HG03045 (cell line): ENCODE measurements around the gene ARMH1.

Source experiments
- ATAC-seq: cut with Tn5 transposase; IDR thresholded peaks from one replicate; pipeline ENCODE4 v1.9.1; 2021; ENCODE audit warnings: mild to moderate bottlenecking, moderate library complexity; ENCODE audit not compliant: unreplicated experiment

Gene ARMH1

DNA sequence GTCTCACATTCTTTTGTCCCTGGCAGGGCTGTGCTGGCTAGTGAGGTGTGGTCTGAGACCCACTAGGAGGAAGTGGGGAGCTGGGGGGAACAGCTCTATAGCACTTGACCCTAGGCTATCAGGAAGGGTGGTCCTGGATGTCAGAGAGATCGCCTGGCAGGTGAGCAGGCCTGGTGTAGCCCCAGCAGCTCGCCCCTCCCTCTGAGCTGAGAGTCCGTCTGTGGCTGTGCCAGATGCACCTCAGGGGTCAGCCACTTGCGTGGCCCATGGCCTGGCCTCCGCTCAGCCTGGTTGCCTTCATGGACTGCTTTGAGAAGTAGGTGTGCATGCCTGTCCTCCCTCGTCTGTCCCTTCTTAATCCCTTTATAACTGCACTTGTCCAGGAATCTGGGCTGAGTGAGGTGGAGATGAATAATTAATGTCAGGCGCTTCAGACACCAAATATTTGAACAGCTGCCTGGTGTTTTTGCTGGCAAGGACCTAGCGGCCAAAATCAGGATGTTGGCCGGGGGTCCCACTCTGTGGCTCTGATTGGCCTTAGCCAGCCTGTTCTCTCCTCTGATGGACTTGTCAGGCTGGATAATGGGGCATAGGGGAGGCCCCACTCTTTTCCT, 30.7 kb upstream of the ARMH1 start:
- no peak for ATAC-seq

DNA sequence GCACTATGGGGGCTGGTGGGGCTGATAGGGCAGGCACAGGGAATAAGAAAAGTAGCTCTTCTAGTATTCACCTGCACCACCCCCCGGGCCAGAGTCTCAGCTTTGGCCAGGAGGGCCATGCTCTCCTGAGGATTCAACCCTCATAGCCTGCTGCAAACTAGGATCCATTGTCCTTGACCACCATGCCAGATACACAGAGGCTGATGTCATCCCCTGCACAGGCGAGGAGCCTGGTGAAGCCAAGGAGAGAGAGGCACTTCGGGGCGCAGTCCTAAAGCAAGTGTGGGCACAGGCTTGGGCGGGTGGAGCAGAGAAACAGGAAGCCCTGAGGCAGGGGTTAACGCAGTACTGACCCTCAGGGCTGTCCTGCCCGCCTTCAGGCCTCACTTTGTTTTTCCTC, 29.7 kb upstream of the ARMH1 start:
- no peak for ATAC-seq

DNA sequence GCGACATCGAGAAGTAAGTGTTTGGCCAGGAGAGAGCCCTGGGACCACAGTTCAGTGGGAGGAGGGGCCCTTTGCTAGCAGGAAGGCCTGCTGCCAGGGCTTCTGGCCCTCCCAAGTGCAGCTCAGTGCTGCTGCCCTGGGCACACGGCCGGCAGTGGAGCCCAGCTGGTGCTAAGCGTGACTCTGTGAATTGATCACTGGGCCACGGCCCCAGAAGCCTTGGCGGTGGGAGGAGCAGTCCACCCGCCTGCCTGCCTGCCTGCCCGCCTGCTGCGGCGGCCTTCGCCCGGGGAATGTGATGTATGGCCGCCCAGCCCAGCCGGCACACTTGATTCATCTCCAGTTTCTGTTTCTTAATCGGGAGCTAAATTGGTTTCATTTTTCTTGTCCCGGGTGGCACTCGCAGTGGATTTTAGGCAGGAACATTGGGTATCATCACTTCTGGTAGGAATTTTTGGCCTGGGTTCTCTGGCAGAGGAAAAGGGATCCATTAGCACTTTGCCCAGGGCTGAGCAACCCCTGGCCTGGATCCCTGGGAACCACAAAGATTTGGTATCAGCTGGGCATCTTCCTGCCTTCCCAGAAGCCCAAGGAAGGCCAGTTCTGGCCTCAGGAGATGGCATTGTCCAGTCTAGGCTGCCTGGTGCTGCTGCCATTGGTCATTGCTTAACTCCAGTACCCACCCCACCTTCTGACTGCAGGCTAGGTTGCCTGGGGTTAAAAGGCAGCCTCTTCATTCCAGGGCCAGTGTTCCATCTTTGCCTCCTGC, 28.9 kb upstream of the ARMH1 start:
- no peak for ATAC-seq

- ATAC-seq: no peak
Measured at GRCh38 chr1:44646261-44647110, 28.0 kb upstream of the ARMH1 start.

DNA sequence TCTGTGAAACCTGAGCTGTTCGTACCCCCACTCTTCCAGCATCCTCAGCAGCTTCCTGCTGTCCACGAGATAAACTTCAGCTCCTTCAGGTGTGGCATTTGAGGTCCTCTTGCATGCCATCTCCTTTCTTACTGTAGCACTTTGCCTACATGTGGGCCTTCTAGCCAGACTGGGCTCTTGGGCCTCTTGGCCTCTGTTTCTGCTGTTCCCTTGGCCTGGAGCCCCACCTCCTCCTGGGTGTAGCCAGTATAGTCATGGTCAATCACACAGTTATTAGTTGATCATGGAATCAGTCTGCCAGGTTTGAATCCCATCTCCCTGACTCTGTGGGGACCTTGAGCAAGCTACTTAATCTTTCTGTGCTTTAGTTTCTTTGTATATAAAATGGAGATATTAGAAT, 26.6 kb upstream of the ARMH1 start:
- ATAC-seq: no peak

DNA sequence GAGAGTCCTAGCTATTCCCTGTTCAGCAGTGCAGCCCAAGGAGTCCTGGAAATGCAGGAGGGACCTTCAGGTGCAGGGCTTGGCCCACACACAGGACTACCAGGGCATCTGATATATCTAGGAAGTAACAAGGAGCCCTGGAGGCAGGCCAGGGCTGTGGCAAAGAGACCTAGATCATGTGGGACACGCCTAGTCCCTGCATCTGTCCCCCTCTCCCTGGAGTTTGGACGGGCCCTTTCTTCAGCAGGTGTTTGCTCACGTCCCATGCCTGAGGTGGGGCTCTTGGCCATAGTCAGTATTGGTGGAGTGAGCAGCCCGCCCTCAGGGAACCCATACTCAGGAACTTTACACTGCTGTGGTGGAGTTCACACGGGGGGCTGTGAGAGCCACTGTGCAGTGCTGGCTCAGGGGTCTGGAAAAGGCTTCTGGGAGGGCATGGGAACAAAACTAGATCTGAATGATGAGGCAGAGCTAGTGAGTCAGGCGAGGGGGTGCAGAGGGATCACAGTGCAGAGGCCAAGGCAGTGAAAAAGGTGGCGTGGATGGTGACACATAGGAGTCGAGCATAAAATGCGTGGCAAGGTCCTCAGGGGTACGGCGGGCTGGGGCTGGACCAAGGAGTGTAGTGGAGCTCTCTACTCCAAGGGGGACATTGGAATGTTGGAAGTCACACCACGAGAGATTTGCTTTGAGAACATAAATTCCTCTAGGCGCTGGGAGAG, 25.8 kb upstream of the ARMH1 start:
- no peak for ATAC-seq

DNA sequence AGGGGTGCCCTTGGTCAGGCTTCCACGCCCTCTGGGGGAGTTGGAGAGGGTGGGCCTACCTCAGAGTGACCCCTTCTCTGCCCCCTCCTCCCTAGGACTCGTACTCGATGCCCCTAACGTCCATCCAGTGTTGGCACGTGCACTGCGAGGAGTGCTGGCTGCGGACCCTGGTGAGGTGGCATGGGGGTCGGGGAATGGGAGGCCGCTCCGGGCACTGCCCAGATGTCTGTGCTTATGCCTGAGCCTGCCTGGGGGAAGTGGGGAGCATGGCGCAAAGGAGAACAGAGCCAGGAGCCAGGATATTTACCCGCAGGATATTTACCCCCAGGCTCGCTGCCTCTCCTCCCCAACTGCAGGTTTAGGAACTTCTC, 24.7 kb upstream of the ARMH1 start:
- ATAC-seq: no peak

GRCh38 chr1:44650159-44650831, 24.2 kb upstream of the ARMH1 start:
- ATAC-seq: no peak

DNA sequence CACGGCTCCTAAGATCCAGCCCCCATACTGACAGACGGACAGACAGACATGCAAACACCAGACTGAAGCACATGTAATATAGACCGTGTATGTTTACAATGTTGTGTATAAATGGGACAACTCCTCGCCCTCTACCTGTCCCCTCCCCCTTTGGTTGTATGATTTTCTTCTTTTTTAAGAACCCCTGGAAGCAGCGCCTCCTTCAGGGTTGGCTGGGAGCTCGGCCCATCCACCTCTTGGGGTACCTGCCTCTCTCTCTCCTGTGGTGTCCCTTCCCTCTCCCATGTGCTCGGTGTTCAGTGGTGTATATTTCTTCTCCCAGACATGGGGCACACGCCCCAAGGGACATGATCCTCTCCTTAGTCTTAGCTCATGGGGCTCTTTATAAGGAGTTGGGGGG, 23.4 kb upstream of the ARMH1 start:
- no peak for ATAC-seq

DNA sequence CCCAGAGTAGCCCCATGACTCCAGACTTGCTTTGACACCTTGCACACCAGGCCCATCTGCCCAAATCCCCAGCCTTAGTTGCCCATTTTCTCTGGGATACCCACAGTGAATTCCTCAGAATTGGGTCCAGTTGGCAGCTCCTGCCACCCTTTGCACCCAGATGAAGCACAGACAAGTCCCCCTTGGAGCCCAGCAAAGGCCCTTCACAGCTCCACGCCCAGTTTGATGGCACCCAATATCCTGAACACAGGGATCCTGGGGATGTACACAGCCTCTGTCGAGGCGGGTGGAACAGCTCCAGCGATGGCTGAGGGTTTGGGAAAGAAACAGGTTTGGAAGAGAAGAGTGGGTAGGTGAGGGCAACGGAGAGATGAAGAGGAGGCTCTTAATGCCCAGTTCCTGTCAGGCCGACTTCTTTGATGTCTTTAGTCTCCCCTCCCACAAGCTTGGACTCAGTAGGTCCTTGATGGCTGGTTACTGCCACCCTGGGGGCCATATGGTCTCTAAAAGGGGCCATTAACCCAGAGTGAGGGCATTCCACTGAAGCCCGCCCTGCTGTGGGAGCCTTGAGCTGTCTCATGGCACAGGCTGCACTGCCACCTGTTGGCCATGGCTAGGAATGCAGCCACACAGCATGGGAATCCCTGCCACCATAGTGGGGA, 21.9 kb upstream of the ARMH1 start:
- no peak for ATAC-seq

DNA sequence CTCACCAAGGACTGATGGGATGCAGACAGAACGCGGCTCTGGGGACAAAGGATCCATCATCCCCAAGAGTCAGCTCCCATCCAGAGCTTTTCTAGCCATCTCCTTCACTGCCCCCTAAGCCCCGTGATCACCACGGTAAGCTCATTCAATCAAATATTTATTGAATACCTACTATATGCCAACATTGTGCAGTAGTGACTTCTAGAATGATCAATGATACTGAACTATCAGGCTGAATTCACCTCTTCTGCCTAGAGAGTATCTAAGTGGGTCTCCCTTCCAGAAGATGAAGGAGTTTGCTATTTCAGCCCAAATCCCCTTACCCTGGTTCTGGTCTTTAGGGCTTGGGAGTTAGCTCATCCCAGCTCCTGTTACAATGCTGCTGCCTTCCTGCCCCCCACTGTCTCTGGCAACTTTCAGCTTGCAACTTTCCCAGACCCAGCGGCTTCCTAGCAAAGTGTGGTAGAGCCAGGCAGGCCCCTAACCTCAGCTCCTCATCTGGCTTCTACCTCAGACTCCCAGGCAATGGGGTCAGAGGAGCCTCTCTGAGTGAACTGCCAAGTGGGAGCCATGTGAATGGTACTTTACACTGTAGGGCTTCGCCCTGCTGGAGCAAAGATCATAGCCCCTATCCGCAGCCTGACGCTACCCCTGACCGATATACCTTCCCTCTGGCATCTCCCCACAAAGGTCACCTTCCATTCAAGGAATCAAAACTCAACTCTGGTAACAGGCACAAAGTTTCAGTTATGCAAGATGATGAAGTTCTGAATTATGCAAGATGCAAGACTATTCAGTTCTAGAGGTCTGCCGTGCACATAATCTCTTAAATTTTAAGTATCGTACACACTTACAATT, 21.2 kb upstream of the ARMH1 start:
- no peak for ATAC-seq

GRCh38 chr1:44654621-44655187, 19.8 kb upstream of the ARMH1 start:
- no peak for ATAC-seq

- no peak for ATAC-seq
Measured at GRCh38 chr1:44655609-44656008, 18.9 kb upstream of the ARMH1 start.

- ATAC-seq: no peak
Measured at GRCh38 chr1:44659566-44659965, 14.9 kb upstream of the ARMH1 start.

DNA sequence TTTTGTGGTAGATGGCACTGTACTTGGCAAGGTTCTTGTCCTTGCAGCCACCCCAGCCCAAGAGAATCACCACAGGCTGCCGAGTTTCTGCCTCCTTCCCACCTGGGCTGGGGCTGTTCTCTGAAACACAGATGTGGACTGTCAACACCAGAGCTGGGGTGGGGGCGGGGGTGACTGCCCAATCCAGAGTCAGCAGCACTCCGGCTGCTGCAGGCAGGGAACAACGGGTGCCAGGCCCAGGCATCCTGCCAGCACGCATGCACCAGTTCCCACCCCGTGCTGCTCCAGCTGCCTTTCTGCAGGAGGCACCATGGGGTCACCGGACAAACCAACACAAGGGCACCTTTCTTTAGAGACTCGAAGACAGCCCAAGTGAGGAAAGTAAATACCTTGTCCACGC, 14.3 kb upstream of the ARMH1 start:
- no peak for ATAC-seq

- ATAC-seq: no peak
Measured at GRCh38 chr1:44661781-44662682, 12.5 kb upstream of the ARMH1 start.

GRCh38 chr1:44662683-44663030, 11.9 kb upstream of the ARMH1 start:
- ATAC-seq: no peak

DNA sequence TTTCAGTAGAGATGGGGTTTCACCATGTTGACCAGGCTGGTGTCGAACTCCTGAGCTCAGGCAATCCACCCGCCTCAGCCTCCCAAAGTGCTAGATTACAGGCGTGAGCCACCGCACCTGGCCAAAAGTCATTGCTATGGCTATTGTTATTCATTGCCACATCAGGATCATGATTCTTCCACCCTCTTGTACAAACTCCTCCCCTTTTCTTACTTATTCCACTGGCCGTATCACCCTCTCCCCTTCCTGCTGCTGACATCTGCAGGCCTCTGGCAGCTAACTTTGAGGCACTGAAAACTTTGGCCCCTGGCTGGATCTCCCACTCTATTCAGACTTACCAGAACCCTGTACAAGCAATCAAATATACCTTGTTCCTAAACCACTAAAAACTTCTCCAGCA, 11.1 kb upstream of the ARMH1 start:
- ATAC-seq: no peak
